ENCODE results near the gene RBM4B.

Gene RBM4B

GRCh38 chr11:66686801-66687750 lies 9.4 kb upstream of the RBM4B start:
- DNase-seq = no peak

- DNase-seq = no peak
Observed at GRCh38 chr11:66686100-66686785, 8.6 kb upstream of the RBM4B start.

- DNase-seq = no peak
Observed at GRCh38 chr11:66685276-66686099, 7.8 kb upstream of the RBM4B start.

- no peak for DNase-seq
Observed at GRCh38 chr11:66684635-66685034, 6.9 kb upstream of the RBM4B start.

GRCh38 chr11:66683877-66684276 lies 6.2 kb upstream of the RBM4B start:
- DNase-seq = no peak

GRCh38 chr11:66680966-66681645 lies 3.4 kb upstream of the RBM4B start:
- DNase-seq = no peak

GRCh38 chr11:66676931-66677598 lies 622 bp downstream of the RBM4B start:
- no peak for DNase-seq

GRCh38 chr11:66676282-66676919 lies 1.3 kb downstream of the RBM4B start:
- no peak for DNase-seq

GRCh38 chr11:66674964-66675602 lies 2.6 kb downstream of the RBM4B start:
- DNase-seq = no peak

- no peak for DNase-seq
Observed at GRCh38 chr11:66670816-66671215, 6.9 kb downstream of the RBM4B start.

- DNase-seq = no peak
Observed at GRCh38 chr11:66665369-66665768, 12.3 kb downstream of the RBM4B start.

GRCh38 chr11:66663741-66664296 lies 13.9 kb downstream of the RBM4B start:
- no peak for DNase-seq

- DNase-seq = no peak
Observed at GRCh38 chr11:66659763-66660162, 17.9 kb downstream of the RBM4B start.

- DNase-seq = no peak
Observed at GRCh38 chr11:66653123-66653522, 24.6 kb downstream of the RBM4B start.

GRCh38 chr11:66652651-66653050 lies 25.0 kb downstream of the RBM4B start:
- DNase-seq = no peak

GRCh38 chr11:66651016-66651415 lies 26.7 kb downstream of the RBM4B start:
- DNase-seq = no peak

- no peak for DNase-seq
Observed at GRCh38 chr11:66649903-66650302, 27.8 kb downstream of the RBM4B start.

GRCh38 chr11:66646828-66647227 lies 30.9 kb downstream of the RBM4B start:
- no peak for DNase-seq

- no peak for DNase-seq
Observed at GRCh38 chr11:66643745-66644437, 33.8 kb downstream of the RBM4B start.

GRCh38 chr11:66641834-66642233 lies 35.9 kb downstream of the RBM4B start:
- no peak for DNase-seq
